Measurements from ENCODE around the gene CEACAM16.

Gene CEACAM16

GRCh38 chr19:44722131-44723121, 23.5 kb downstream of the CEACAM16 start:
- TF ChIP-seq CTCF (IDR thresholded peaks at IDR 0.05; ENCODE audit: low read depth, low read length, missing control alignments), result no peak
- DNase-seq (ENCODE audit: low read depth), result no peak
- no peak overlapping the region for H3K4me3 ChIP-seq (ENCODE audit: low read depth, low read length)

- no peak for DNase-seq (ENCODE audit: low read depth)
- no peak for TF ChIP-seq CTCF (IDR thresholded peaks at IDR 0.05; ENCODE audit: low read depth, low read length, missing control alignments)
- no peak overlapping the region for H3K4me3 ChIP-seq (ENCODE audit: low read depth, low read length)
Observed at GRCh38 chr19:44723299-44723951, 24.5 kb downstream of the CEACAM16 start.

- no peak for DNase-seq (ENCODE audit: low read depth)
- H3K4me3 ChIP-seq (ENCODE audit: low read depth, low read length), result no peak overlapping the region
- TF ChIP-seq CTCF (IDR thresholded peaks at IDR 0.05; ENCODE audit: low read depth, low read length, missing control alignments), result peak; percentile 100
Observed at GRCh38 chr19:44723952-44724319, 25.0 kb downstream of the CEACAM16 start.

- no peak overlapping the region for H3K4me3 ChIP-seq (ENCODE audit: low read depth, low read length)
- no peak for TF ChIP-seq CTCF (IDR thresholded peaks at IDR 0.05; ENCODE audit: low read depth, low read length, missing control alignments)
- DNase-seq (ENCODE audit: low read depth), result no peak
Observed at GRCh38 chr19:44725251-44725650, 26.3 kb downstream of the CEACAM16 start.

GRCh38 chr19:44725684-44726083, 26.7 kb downstream of the CEACAM16 start:
- H3K4me3 ChIP-seq (ENCODE audit: low read depth, low read length), result no peak overlapping the region
- DNase-seq (ENCODE audit: low read depth), result no peak
- TF ChIP-seq CTCF (IDR thresholded peaks at IDR 0.05; ENCODE audit: low read depth, low read length, missing control alignments), result no peak

GRCh38 chr19:44726465-44726864, 27.5 kb downstream of the CEACAM16 start:
- H3K4me3 ChIP-seq (ENCODE audit: low read depth, low read length), result no peak overlapping the region
- no peak for DNase-seq (ENCODE audit: low read depth)
- no peak for TF ChIP-seq CTCF (IDR thresholded peaks at IDR 0.05; ENCODE audit: low read depth, low read length, missing control alignments)

Measured in GM12864 (cell line).